SK-N-MC (cell line): ENCODE data around the gene SLC7A1.

Experiments
- EZH2 ChIP-seq: fragments of 200-600 bp; sonication (generic); IDR thresholded peaks from one replicate; pipeline ENCODE4 v1.6.1; 2017; ENCODE audit warnings: antibody characterized with exemption
- FOXP2 ChIP-seq: optimal IDR thresholded peaks from 2 replicates; pipeline ENCODE3; 2011; ENCODE audit warnings: mild to moderate bottlenecking, moderate library complexity; ENCODE audit not compliant: insufficient read depth; ENCODE audit errors: extremely low read length, control extremely low read depth
- POLR2AphosphoS5 ChIP-seq: IDR thresholded peaks from 2 replicates; pipeline ENCODE4 v1.6.1; 2012; ENCODE audit warnings: mild to moderate bottlenecking, low read depth, low read length, borderline replicate concordance

GRCh38 chr13:29474991-29475390 is 120.5 kb downstream of the SLC7A1 start:
- TF ChIP-seq FOXP2 = no peak
- no peak for TF ChIP-seq POLR2AphosphoS5
- TF ChIP-seq EZH2 = no peak
